ENCODE measurements around the gene ZBED1.

DNA sequence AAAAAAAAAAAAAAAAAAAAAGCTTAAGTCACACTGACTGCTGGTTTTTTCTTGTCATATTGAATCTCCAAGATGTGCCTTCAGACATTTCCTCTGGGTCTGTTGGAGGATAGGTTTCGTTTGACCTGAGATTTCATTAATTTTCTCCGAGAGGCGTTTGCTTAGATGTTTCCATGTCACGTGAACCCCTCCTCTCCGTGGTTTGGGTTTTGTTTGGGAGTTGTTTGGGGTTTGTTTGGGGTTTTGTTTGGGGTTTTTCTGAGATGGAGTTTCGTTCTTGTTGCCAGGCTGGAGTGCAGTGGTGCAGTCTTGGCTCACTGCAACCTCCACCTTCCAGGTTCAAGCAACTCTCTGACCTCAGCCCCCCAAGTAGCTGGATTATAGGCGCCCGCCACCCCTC is 40.8 kb upstream of the ZBED1 start:
- TF ChIP-seq CTCF (conservative IDR thresholded peaks at IDR 0.05; ENCODE audit: low read depth in 2 of 2) (no peak), EZH2phosphoT487 (IDR thresholded peaks at IDR 0.05; ENCODE audit: unreplicated experiment) (no peak), EZH2 (IDR thresholded peaks at IDR 0.05; ENCODE audit: low read depth, unreplicated experiment) (no peak), POLR2AphosphoS5 (IDR thresholded peaks at IDR 0.05; ENCODE audit: low read depth) (no peak), STAT1 (IDR thresholded peaks at IDR 0.05; ENCODE audit: unreplicated experiment) (no peak), JUNB (IDR thresholded peaks at IDR 0.05; ENCODE audit: unreplicated experiment) (no peak), ZNF331 (CRISPR knock-in tag; IDR thresholded peaks at IDR 0.05; ENCODE audit: low read depth) (no peak), ZNF114 (CRISPR knock-in tag; IDR thresholded peaks at IDR 0.05) (no peak), CREB1 (CRISPR knock-in tag; IDR thresholded peaks at IDR 0.05; ENCODE audit: low read depth) (no peak), NANOG (IDR thresholded peaks at IDR 0.05; ENCODE audit: borderline replicate concordance) (no peak), ZNF462 (CRISPR knock-in tag; IDR thresholded peaks at IDR 0.05) (no peak), ETS1 (IDR thresholded peaks at IDR 0.05) (no peak)
- TF ChIP-seq, protein P1, sequence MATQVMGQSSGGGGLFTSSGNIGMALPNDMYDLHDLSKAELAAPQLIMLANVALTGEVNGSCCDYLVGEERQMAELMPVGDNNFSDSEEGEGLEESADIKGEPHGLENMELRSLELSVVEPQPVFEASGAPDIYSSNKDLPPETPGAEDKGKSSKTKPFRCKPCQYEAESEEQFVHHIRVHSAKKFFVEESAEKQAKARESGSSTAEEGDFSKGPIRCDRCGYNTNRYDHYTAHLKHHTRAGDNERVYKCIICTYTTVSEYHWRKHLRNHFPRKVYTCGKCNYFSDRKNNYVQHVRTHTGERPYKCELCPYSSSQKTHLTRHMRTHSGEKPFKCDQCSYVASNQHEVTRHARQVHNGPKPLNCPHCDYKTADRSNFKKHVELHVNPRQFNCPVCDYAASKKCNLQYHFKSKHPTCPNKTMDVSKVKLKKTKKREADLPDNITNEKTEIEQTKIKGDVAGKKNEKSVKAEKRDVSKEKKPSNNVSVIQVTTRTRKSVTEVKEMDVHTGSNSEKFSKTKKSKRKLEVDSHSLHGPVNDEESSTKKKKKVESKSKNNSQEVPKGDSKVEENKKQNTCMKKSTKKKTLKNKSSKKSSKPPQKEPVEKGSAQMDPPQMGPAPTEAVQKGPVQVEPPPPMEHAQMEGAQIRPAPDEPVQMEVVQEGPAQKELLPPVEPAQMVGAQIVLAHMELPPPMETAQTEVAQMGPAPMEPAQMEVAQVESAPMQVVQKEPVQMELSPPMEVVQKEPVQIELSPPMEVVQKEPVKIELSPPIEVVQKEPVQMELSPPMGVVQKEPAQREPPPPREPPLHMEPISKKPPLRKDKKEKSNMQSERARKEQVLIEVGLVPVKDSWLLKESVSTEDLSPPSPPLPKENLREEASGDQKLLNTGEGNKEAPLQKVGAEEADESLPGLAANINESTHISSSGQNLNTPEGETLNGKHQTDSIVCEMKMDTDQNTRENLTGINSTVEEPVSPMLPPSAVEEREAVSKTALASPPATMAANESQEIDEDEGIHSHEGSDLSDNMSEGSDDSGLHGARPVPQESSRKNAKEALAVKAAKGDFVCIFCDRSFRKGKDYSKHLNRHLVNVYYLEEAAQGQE (IDR thresholded peaks at IDR 0.05; ENCODE audit: unreplicated experiment) = no peak

All from GM23338 (cell line).